Dedifferentiated amniotic fluid mesenchymal stem cell (primary cell): ENCODE results near the gene BNC2.

ENCODE experiments used
- DNase-seq: peaks from one replicate; pipeline ENCODE4 v3.0.0-alpha.2; 2016; ENCODE audit errors: extremely low spot score

The BNC2 gene

DNA sequence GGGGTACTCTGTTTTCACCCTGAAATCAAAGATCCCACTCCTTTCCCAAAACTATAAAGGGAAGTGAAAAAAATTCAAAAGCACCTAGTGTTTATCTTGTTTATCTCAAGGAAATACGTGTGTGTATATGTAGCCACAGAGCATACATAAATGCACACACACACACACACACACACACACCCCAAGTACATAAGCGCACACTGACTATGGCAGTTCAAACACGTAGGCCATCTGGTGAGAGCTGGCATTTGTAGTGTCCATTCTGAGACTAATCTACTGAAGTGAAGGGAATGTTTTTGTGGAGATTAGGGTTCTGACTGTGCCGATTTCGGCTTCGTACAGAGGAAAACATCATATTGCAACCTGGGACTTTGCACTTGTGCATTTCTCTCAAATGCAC, 451.7 kb downstream of the BNC2 start:
- no peak for DNase-seq

- peak; percentile 25 for DNase-seq
Measured at GRCh38 chr9:16417749-16418148, 452.7 kb downstream of the BNC2 start.

GRCh38 chr9:16417161-16417560, 453.3 kb downstream of the BNC2 start:
- peak; percentile 81 for DNase-seq

DNA sequence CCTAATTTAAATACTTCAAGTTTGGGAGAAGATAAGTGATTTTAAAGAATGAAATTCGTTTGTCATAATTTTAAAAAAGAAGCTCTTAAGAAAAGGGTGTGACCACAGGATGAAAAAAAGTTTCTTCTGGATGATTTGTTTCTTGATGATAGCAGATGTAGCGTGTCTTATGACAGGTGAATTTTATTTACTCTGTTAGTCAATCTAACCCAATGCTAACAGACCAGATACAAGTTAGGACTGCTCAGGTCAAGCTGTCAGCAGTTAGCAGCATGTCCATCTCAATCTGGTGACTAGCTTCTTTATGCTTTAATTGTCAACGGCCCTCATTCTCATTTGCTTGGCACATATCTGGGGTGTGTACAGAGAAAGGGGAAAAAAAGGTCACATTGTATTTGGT, 456.0 kb downstream of the BNC2 start:
- DNase-seq = no peak

- DNase-seq = no peak
Measured at GRCh38 chr9:16413509-16414016, 456.9 kb downstream of the BNC2 start.

GRCh38 chr9:16412740-16413139, 457.7 kb downstream of the BNC2 start:
- DNase-seq = no peak

DNA sequence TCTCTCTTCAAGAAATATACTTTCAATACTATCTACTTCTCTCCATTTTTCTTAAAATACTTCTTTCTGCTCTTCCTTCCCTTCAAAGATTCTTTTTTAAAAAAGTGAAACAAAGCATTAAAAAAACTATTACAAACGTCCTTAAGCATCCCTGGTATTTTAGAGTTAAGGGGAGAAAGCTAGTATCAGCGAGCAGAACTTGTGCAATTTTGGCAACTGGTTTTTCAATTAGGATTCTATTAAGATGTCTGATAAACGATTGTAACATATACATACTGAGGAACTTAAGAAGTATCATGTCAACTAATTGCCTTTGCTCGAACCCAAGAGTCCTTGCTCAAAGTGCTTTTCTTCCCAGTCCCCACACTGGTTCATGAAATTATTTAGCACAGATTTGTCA, 459.2 kb downstream of the BNC2 start:
- no peak for DNase-seq

- DNase-seq = no peak
Measured at GRCh38 chr9:16410601-16411280, 459.7 kb downstream of the BNC2 start.

DNA sequence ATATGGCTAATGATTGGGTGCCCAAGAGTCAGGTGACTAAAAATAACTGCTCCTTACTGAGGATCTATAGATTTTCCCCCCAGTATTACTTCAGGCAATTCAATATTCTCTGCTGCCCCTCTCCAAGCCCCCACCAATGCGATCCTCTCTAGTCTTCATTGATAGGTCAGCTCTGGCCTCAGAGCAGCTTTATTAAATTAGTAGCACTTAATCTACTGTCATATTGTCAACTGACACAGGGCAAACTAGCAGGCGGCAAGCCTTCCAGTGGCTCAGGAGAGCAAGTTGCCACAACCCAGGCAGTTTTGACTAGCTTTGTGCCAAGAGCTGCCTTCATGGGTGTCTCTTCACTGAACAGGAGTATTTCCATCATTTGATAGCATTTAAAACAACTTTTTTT, 462.9 kb downstream of the BNC2 start:
- DNase-seq = no peak

DNA sequence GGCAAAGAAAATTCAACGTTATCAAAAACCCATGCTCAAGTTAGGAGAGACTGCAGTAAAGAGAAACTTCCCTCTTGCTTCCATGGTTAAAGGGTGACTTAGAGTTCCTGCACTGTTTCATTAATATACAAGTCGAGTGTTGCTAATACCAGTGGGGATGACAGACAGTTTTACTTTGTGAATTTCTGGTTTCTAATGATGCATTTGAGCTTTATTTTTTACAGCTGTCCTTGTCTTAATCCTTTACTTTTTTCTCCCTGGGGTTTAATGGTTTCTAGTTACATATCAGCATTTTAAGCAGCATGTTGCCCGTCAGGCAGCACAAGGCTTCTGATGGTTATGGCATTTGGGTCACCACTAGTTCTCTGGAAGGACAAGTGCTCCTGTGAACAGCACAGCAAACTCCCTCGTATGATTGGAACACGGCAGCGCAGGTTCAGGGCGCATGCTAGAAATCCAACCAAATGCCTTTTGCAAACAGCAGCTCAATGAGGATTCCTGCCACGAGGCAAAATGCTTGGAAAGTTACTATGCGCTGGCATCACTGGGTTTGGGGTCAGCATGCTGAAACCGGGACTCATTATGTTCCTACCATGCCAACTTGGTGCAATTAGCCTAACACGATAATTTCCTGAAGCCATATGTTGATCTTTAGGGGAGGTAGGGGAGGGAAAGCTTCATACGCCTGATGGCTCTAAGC, 463.8 kb downstream of the BNC2 start:
- DNase-seq = no peak

DNA sequence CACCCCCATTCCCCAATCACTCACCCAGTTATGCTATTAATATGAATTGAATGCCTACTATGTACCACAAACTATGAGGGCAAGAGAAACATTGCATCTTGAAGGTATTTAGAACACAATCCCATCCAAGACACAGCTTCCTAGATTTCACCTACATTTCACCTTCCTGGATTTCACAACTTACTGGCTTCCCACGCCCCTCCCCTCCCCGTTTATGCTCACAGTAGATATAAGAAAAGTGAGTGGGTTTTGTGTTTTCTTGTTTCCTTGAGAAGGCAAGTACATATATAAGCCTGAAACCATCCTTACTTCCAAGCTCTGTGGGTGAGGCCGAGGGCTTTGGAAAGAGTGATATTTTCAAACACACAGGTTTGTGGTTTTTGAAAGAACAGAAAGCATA, 465.0 kb downstream of the BNC2 start:
- DNase-seq = no peak

DNA sequence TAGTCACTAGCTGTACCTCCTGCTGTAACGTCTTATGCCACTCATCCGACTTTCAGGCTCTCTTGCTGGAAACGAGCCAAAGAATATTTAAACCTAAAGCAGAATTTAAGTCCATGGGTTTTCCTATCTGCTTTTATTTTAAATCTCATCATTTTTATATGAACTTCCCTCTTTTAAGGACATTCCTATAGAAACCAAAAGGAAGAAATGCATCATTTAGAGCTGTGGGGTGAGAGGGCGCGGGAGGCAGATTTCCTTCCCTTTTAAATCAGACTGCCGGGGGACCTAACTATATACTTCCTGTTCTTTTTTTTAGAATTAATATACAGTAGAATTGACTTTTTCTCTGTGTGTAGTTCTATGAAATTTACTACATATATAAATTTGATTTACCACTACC, 468.8 kb downstream of the BNC2 start:
- DNase-seq = no peak

GRCh38 chr9:16398691-16399090, 471.8 kb downstream of the BNC2 start:
- no peak for DNase-seq

- no peak for DNase-seq
Measured at GRCh38 chr9:16396389-16396788, 474.1 kb downstream of the BNC2 start.

- DNase-seq = no peak
Measured at GRCh38 chr9:16391369-16391768, 479.1 kb downstream of the BNC2 start.

DNA sequence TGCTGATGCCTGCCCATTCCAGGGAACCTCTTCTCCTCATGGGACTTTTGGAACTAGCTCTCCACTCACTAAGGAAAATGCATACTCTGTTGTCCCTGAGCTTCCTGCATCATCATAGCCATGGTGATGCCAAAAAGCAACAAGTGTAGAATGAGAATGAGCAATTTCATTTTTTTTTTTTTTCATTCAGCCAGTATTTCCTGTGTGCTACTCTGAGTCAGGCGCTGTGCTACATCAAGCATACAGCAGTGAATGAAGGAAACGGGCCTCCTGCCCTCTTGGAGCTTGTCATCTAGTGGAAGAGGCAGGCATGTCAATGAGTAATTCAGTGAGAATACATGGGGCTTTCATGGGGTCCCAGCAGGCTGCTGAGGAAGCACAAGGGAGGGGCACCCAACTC, 483.1 kb downstream of the BNC2 start:
- DNase-seq = no peak

DNA sequence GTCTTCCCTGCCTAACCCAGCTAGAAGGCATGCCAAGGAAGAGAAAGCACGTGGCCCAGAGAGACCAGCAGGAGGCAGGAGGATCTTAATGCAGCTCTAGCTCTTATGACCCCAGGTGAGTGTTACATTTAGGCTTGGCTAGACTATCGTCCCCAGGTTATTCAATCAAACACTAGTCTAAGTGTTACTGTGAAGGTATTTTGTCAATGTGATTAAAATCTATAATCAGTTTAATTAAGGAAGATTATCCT, 483.7 kb downstream of the BNC2 start:
- DNase-seq = no peak

DNA sequence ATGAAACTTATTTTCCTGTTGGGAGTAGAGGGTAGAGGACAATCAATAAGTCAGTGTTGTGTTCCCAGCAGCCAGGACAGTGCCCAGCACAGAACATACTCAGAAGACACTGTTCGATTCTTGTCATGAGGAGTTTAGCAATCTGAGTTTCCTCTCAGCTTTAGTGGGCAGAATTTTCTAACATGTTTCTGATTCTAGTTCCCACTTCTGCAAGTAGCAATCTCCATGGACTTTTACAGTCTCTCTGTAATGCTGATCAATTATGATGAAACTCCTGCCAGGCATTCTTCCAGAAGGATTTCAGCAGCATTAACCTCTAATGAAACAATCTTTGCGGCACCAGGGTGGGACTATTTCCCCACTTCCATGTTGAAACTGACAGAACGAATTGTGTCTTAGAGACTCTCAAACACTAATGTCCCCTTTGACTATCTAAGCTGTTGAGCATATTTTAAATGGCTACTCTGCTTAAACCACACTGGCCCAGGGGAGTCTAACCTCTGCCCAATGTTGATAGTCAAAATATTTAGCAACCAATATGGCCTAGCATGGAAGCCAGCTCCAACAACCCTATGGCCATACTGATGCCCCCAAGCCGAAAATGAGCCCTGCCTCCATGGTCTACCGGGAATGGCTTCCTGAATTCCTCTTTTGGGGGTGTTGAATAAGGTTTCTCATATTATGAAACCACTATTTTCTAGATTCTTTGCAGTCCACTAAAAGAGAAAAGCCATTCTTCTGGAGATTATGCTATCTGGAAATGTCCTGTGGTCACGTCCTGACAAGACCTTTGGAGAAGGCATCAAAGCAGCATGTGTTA, 484.3 kb downstream of the BNC2 start:
- DNase-seq = no peak

GRCh38 chr9:16385590-16385989, 484.9 kb downstream of the BNC2 start:
- DNase-seq = peak; percentile 31

- no peak for DNase-seq
Measured at GRCh38 chr9:16384993-16385392, 485.5 kb downstream of the BNC2 start.

DNA sequence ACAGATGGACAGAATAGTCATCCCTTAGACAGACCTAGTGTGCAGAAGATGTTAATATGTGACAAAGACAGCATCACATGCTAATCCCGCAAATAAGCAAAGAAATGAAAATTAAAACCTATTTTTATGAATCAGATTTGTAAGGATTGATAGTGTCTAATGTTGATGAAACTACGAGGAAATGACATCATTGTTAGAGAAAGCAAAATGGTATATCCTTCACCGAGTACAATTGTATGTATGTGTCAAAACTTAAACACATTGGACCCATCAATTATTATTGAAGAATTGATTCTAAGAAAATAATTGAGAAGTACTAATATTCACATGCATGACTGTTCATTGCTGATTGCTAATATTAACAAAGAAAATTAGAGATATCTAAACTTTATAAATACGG, 493.2 kb downstream of the BNC2 start:
- no peak for DNase-seq

DNA sequence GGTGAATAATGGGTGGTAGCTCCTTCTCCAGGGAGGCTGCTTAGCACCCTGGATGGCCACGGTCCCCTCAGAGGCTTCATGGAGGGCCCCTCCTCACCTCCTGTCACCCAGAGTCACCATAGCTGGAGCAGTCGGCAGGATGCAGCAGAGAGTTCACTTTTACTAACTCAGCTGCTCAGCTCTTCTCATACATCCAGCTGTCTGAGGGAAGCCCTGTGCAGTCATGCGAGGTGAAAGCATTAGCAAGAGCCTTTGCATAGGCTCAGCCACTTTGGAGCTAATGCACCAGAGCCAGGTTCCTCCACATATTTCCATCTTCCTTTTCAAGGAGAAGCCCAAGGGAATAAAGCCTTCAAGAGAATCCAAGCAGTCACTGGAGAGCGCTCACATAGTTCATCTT, 499.2 kb downstream of the BNC2 start:
- DNase-seq = no peak

- no peak for DNase-seq
Measured at GRCh38 chr9:16370647-16371046, 499.8 kb downstream of the BNC2 start.
